H9 (cell line): ENCODE data around the gene TBC1D7. TPM values are rescaled to one million over a fixed set of nuclear protein-coding genes. Genes with fewer than 3 reads are reported as not detected.

Experiments
- DNase-seq: peaks from one replicate; pipeline ENCODE4 v3.0.0-alpha.2; 2017
- H2AFZ ChIP-seq: one replicate; pipeline ENCODE4 v1.6.1; 2013; ENCODE audit warnings: mild to moderate bottlenecking, low read length, control low read depth, moderate library complexity
- H2AK5ac ChIP-seq: 2 replicates; pipeline ENCODE4 v1.6.1; 2013; ENCODE audit warnings: low read length, control low read depth, mixed read lengths; ENCODE audit not compliant: insufficient read length
- H2BK120ac ChIP-seq: one replicate; pipeline ENCODE4 v1.6.1; 2013; ENCODE audit warnings: low read depth, mild to moderate bottlenecking, low read length, control low read depth, inconsistent platforms; ENCODE audit not compliant: poor library complexity, severe bottlenecking
- H2BK12ac ChIP-seq: 2 replicates; pipeline ENCODE4 v1.6.1; 2013; ENCODE audit warnings: low read length, control low read depth, mixed read lengths, low read depth; ENCODE audit not compliant: insufficient read length
- H2BK15ac ChIP-seq: 2 replicates; pipeline ENCODE4 v1.6.1; 2013; ENCODE audit warnings: low read depth, low read length, control low read depth
- H2BK20ac ChIP-seq: one replicate; pipeline ENCODE4 v1.6.1; 2013; ENCODE audit warnings: low read depth, mild to moderate bottlenecking, low read length, control low read depth, inconsistent platforms; ENCODE audit not compliant: poor library complexity, severe bottlenecking
- H2BK5ac ChIP-seq: 2 replicates; pipeline ENCODE4 v1.6.1; 2013; ENCODE audit warnings: low read length, control low read depth, mixed read lengths; ENCODE audit not compliant: insufficient read length
- H3K14ac ChIP-seq: 2 replicates; pipeline ENCODE4 v1.6.1; 2013; ENCODE audit warnings: low read length, control low read depth; ENCODE audit not compliant: insufficient read depth
- H3K18ac ChIP-seq: 2 replicates; pipeline ENCODE4 v1.6.1; 2013; ENCODE audit warnings: low read depth, mild to moderate bottlenecking, mixed read lengths, low read length, control low read depth; ENCODE audit not compliant: insufficient read length
- H3K23ac ChIP-seq: 2 replicates; pipeline ENCODE4 v1.6.1; 2013; ENCODE audit warnings: low read length, control low read depth, mixed read lengths, low read depth; ENCODE audit not compliant: insufficient read length
- H3K23me2 ChIP-seq: 2 replicates; pipeline ENCODE4 v1.6.1; 2013; ENCODE audit warnings: low read depth, mild to moderate bottlenecking, mixed read lengths, low read length, control low read depth; ENCODE audit not compliant: insufficient read length, poor library complexity, severe bottlenecking
- H3K27ac ChIP-seq: 2 replicates; pipeline ENCODE4 v1.5.1; 2013; ENCODE audit warnings: low read length, control low read depth, mixed read lengths, low read depth; ENCODE audit not compliant: insufficient read length
- H3K27me3 ChIP-seq: 2 replicates; pipeline ENCODE4 v1.6.1; 2013; ENCODE audit warnings: low read length, control low read depth, inconsistent platforms; ENCODE audit not compliant: insufficient read depth
- H3K4ac ChIP-seq: 2 replicates; pipeline ENCODE4 v1.6.1; 2013; ENCODE audit warnings: low read depth, mild to moderate bottlenecking, control low read depth, inconsistent platforms, low read length, moderate library complexity
- H3K4me1 ChIP-seq: 2 replicates; pipeline ENCODE4 v1.6.1; 2013; ENCODE audit warnings: low read length, control low read depth, inconsistent platforms; ENCODE audit not compliant: insufficient read depth
- H3K4me2 ChIP-seq: 2 replicates; pipeline ENCODE4 v1.6.1; 2013; ENCODE audit warnings: low read length, control low read depth, mixed read lengths; ENCODE audit not compliant: insufficient read length, insufficient read depth
- H3K56ac ChIP-seq: 2 replicates; pipeline ENCODE4 v1.6.1; 2013; ENCODE audit warnings: low read depth, mild to moderate bottlenecking, mixed read lengths, low read length, control low read depth; ENCODE audit not compliant: insufficient read length
- H3K79me1 ChIP-seq: 2 replicates; pipeline ENCODE4 v1.6.1; 2013; ENCODE audit warnings: low read depth, mild to moderate bottlenecking, moderate library complexity, low read length, control low read depth, inconsistent platforms; ENCODE audit not compliant: insufficient read depth, poor library complexity, severe bottlenecking
- H3K79me2 ChIP-seq: 2 replicates; pipeline ENCODE4 v1.6.1; 2013; ENCODE audit warnings: low read length, control low read depth, inconsistent platforms; ENCODE audit not compliant: insufficient read depth
- H3K9ac ChIP-seq: 2 replicates; pipeline ENCODE4 v1.6.1; 2013; ENCODE audit warnings: low read length, control low read depth, mixed read lengths; ENCODE audit not compliant: insufficient read length; ENCODE audit errors: extremely low read depth
- H3K9me3 ChIP-seq: one replicate; pipeline ENCODE4 v1.6.1; 2013; ENCODE audit warnings: low read depth, low read length, inconsistent platforms; ENCODE audit not compliant: control insufficient read depth
- H3T11ph ChIP-seq: one replicate; pipeline ENCODE4 v1.6.1; 2013; ENCODE audit warnings: mild to moderate bottlenecking, low read length, control low read depth, inconsistent platforms
- H4K20me1 ChIP-seq: one replicate; pipeline ENCODE4 v1.6.1; 2013; ENCODE audit not compliant: control insufficient read depth, insufficient read length, insufficient read depth
- H4K5ac ChIP-seq: 2 replicates; pipeline ENCODE4 v1.6.1; 2013; ENCODE audit warnings: low read depth, mild to moderate bottlenecking, mixed read lengths, low read length, control low read depth; ENCODE audit not compliant: insufficient read length
- H4K8ac ChIP-seq: replicated peaks from 2 replicates; pipeline ENCODE4 v1.6.1; 2013; ENCODE audit warnings: low read length, control low read depth, mixed read lengths, low read depth; ENCODE audit not compliant: insufficient read length
- H4K91ac ChIP-seq: 2 replicates; pipeline ENCODE4 v1.6.1; 2013; ENCODE audit warnings: low read depth, mild to moderate bottlenecking, moderate library complexity, mixed read lengths, low read length, control low read depth; ENCODE audit not compliant: insufficient read length
- H3K27ac Mint-ChIP-seq, 3 experiments: 2 replicates in 2 of 3; 3 replicates in 1 of 3; pipeline ENCODE4 v1.8.0; 2020 to 2021; ENCODE audit warnings: mixed read lengths in 3 of 3, mild to moderate bottlenecking in 1 of 3, moderate library complexity in 1 of 3
- H3K27me3 Mint-ChIP-seq: 2 replicates; pipeline ENCODE4 v1.8.0; 2021; ENCODE audit warnings: low read depth, mild to moderate bottlenecking, moderate library complexity, mixed read lengths
- H3K36me3 Mint-ChIP-seq, 3 experiments: 2 replicates in 2 of 3; 3 replicates in 1 of 3; pipeline ENCODE4 v1.8.0; 2020 to 2021; ENCODE audit warnings: low read depth in 3 of 3, mixed read lengths in 3 of 3; ENCODE audit not compliant: insufficient read depth in 1 of 3
- H3K4me1 Mint-ChIP-seq, 2 experiments: 2 replicates each; pipeline ENCODE4 v1.8.0; 2020; ENCODE audit warnings: mixed read lengths in 2 of 2
- H3K4me3 Mint-ChIP-seq, 2 experiments: 2 replicates in 1 of 2; 3 replicates in 1 of 2; pipeline ENCODE4 v1.8.0; 2020 to 2021; ENCODE audit warnings: mild to moderate bottlenecking in 2 of 2, mixed read lengths in 2 of 2, moderate library complexity in 1 of 2
- H3K9me3 Mint-ChIP-seq, 2 experiments: 2 replicates in 1 of 2; 3 replicates in 1 of 2; pipeline ENCODE4 v1.8.0; 2020; ENCODE audit warnings: mild to moderate bottlenecking in 2 of 2, mixed read lengths in 2 of 2, moderate library complexity in 1 of 2
- WGBS: extraction: QIAGEN DNeasy Blood & Tissue Kit; methylation state at CpG from one replicate; pipeline ENCODE4 v1.1.7; 2013; ENCODE audit warnings: missing lambda C conversion rate, low lambda C conversion rate, mixed read lengths; ENCODE audit not compliant: insufficient read length; ENCODE audit errors: extremely low coverage; 5-methylcytosine and 5-hydroxymethylcytosine counted together
- total RNA-seq: library from RNA; stranded (reverse); gene quantifications from 2 replicates; pipeline ENCODE4 v1.2.1, GENCODE V29; 2021
- TF ChIP-seq, protein P1 (sequence below): fragments of 200-600 bp; sonication (generic); conservative IDR thresholded peaks from 3 replicates; pipeline ENCODE4 v1.8.0; 2021; ENCODE audit warnings: antibody characterized with exemption, mild to moderate bottlenecking

TBC1D7 gene
- total RNA-seq, 1 experiment from 2014 or later, result 33.9 TPM

DNA sequence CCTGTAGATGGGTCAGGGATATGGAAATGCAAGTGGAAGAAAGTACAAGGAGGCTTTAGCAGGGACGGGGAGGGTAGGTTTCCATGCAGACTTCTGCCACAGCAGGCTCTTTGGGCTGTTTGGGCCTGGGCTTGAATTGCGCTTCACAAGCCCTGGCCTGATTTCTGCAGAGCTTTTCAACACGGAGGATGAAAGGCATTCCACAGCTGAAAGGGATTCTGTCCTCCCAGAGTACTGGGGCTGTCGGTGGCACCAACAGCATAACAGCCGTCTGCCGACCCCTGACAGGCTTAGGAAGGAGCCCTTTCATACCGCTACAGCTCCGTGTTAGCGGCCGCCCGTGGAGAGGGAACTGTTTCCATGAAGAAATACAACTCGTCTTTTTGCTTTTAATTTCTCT is 22.9 kb upstream of the TBC1D7 start:
- H2BK12ac ChIP-seq, result no peak overlapping the region
- H4K91ac ChIP-seq, result no peak overlapping the region
- no peaks in the 10 kb centered on the region; a peak in 1 of 7 replicates for H3K36me3 Mint-ChIP-seq
- H2BK20ac ChIP-seq, result no peak overlapping the region
- H4K20me1 ChIP-seq, result no peaks in the 10 kb centered on the region
- TF ChIP-seq, protein P1, sequence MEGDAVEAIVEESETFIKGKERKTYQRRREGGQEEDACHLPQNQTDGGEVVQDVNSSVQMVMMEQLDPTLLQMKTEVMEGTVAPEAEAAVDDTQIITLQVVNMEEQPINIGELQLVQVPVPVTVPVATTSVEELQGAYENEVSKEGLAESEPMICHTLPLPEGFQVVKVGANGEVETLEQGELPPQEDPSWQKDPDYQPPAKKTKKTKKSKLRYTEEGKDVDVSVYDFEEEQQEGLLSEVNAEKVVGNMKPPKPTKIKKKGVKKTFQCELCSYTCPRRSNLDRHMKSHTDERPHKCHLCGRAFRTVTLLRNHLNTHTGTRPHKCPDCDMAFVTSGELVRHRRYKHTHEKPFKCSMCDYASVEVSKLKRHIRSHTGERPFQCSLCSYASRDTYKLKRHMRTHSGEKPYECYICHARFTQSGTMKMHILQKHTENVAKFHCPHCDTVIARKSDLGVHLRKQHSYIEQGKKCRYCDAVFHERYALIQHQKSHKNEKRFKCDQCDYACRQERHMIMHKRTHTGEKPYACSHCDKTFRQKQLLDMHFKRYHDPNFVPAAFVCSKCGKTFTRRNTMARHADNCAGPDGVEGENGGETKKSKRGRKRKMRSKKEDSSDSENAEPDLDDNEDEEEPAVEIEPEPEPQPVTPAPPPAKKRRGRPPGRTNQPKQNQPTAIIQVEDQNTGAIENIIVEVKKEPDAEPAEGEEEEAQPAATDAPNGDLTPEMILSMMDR, result no peak
- peaks cover 2 to 5% of the 10 kb centered on the region in 2 experiments; a peak in 3 of 5 replicates for H3K9me3 Mint-ChIP-seq
- H2AFZ ChIP-seq, result no peak overlapping the region
- no peak overlapping the region for H4K5ac ChIP-seq
- H3K18ac ChIP-seq, result no peak overlapping the region
- no peaks in the 10 kb centered on the region for H3K9me3 ChIP-seq
- H3K4me3 Mint-ChIP-seq, result no peak overlapping the region
- no peak overlapping the region for H3K14ac ChIP-seq
- H3K23me2 ChIP-seq, result no peaks in the 10 kb centered on the region
- no peak overlapping the region for H2BK15ac ChIP-seq
- no CpG with 5 or more reads among the region's 12 CpGs for WGBS
- no peak overlapping the region for H3K4me2 ChIP-seq
- no peak overlapping the region for H2BK5ac ChIP-seq
- no peak overlapping the region for H3K27ac ChIP-seq
- H3K4ac ChIP-seq, result no peak overlapping the region
- H3K79me1 ChIP-seq, result no peaks in the 10 kb centered on the region
- H3K79me2 ChIP-seq, result no peaks in the 10 kb centered on the region
- peaks cover 30 to 34% of the 10 kb centered on the region in 2 experiments for H3K4me1 Mint-ChIP-seq
- no peak overlapping the region for H3K56ac ChIP-seq
- peaks cover 2% of the 10 kb centered on the region; the same call in 1 of the 2 replicates for H3K4me1 ChIP-seq
- H3K27me3 ChIP-seq, result no peaks in the 10 kb centered on the region
- H2BK120ac ChIP-seq, result no peak overlapping the region
- no peak overlapping the region for H3K9ac ChIP-seq
- H4K8ac ChIP-seq, result no peak overlapping the region
- no peak overlapping the region for H3T11ph ChIP-seq
- no peak overlapping the region for H3K23ac ChIP-seq
- H3K27me3 Mint-ChIP-seq, result peaks cover 1% of the 10 kb centered on the region; the same call in 1 of the 2 replicates
- H2AK5ac ChIP-seq, result no peak overlapping the region
- peak; percentile 38 for DNase-seq
- peak overlapping the region in 2 of 3 experiments; percentile 9 to 62; a peak in 4 of 7 replicates for H3K27ac Mint-ChIP-seq
